H9 (cell line): ENCODE measurements around the gene DDX27. TPM values are rescaled to one million over a fixed set of nuclear protein-coding genes. Genes with fewer than 3 reads are reported as not detected.

Source experiments
- DNase-seq: peaks from one replicate; pipeline ENCODE4 v3.0.0-alpha.2; 2017
- H2AFZ ChIP-seq: one replicate; pipeline ENCODE4 v1.6.1; 2013; ENCODE audit warnings: mild to moderate bottlenecking, low read length, control low read depth, moderate library complexity
- H2AK5ac ChIP-seq: 2 replicates; pipeline ENCODE4 v1.6.1; 2013; ENCODE audit warnings: low read length, control low read depth, mixed read lengths; ENCODE audit not compliant: insufficient read length
- H2BK120ac ChIP-seq: one replicate; pipeline ENCODE4 v1.6.1; 2013; ENCODE audit warnings: low read depth, mild to moderate bottlenecking, low read length, control low read depth, inconsistent platforms; ENCODE audit not compliant: poor library complexity, severe bottlenecking
- H2BK12ac ChIP-seq: 2 replicates; pipeline ENCODE4 v1.6.1; 2013; ENCODE audit warnings: low read length, control low read depth, mixed read lengths, low read depth; ENCODE audit not compliant: insufficient read length
- H2BK15ac ChIP-seq: 2 replicates; pipeline ENCODE4 v1.6.1; 2013; ENCODE audit warnings: low read depth, low read length, control low read depth
- H2BK20ac ChIP-seq: one replicate; pipeline ENCODE4 v1.6.1; 2013; ENCODE audit warnings: low read depth, mild to moderate bottlenecking, low read length, control low read depth, inconsistent platforms; ENCODE audit not compliant: poor library complexity, severe bottlenecking
- H2BK5ac ChIP-seq: 2 replicates; pipeline ENCODE4 v1.6.1; 2013; ENCODE audit warnings: low read length, control low read depth, mixed read lengths; ENCODE audit not compliant: insufficient read length
- H3K14ac ChIP-seq: 2 replicates; pipeline ENCODE4 v1.6.1; 2013; ENCODE audit warnings: low read length, control low read depth; ENCODE audit not compliant: insufficient read depth
- H3K18ac ChIP-seq: 2 replicates; pipeline ENCODE4 v1.6.1; 2013; ENCODE audit warnings: low read depth, mild to moderate bottlenecking, mixed read lengths, low read length, control low read depth; ENCODE audit not compliant: insufficient read length
- H3K23ac ChIP-seq: 2 replicates; pipeline ENCODE4 v1.6.1; 2013; ENCODE audit warnings: low read length, control low read depth, mixed read lengths, low read depth; ENCODE audit not compliant: insufficient read length
- H3K23me2 ChIP-seq: 2 replicates; pipeline ENCODE4 v1.6.1; 2013; ENCODE audit warnings: low read depth, mild to moderate bottlenecking, mixed read lengths, low read length, control low read depth; ENCODE audit not compliant: insufficient read length, poor library complexity, severe bottlenecking
- H3K27ac ChIP-seq: 2 replicates; pipeline ENCODE4 v1.5.1; 2013; ENCODE audit warnings: low read length, control low read depth, mixed read lengths, low read depth; ENCODE audit not compliant: insufficient read length
- H3K27me3 ChIP-seq: 2 replicates; pipeline ENCODE4 v1.6.1; 2013; ENCODE audit warnings: low read length, control low read depth, inconsistent platforms; ENCODE audit not compliant: insufficient read depth
- H3K4ac ChIP-seq: 2 replicates; pipeline ENCODE4 v1.6.1; 2013; ENCODE audit warnings: low read depth, mild to moderate bottlenecking, control low read depth, inconsistent platforms, low read length, moderate library complexity
- H3K4me1 ChIP-seq: 2 replicates; pipeline ENCODE4 v1.6.1; 2013; ENCODE audit warnings: low read length, control low read depth, inconsistent platforms; ENCODE audit not compliant: insufficient read depth
- H3K4me2 ChIP-seq: 2 replicates; pipeline ENCODE4 v1.6.1; 2013; ENCODE audit warnings: low read length, control low read depth, mixed read lengths; ENCODE audit not compliant: insufficient read length, insufficient read depth
- H3K56ac ChIP-seq: 2 replicates; pipeline ENCODE4 v1.6.1; 2013; ENCODE audit warnings: low read depth, mild to moderate bottlenecking, mixed read lengths, low read length, control low read depth; ENCODE audit not compliant: insufficient read length
- H3K79me1 ChIP-seq: 2 replicates; pipeline ENCODE4 v1.6.1; 2013; ENCODE audit warnings: low read depth, mild to moderate bottlenecking, moderate library complexity, low read length, control low read depth, inconsistent platforms; ENCODE audit not compliant: insufficient read depth, poor library complexity, severe bottlenecking
- H3K79me2 ChIP-seq: 2 replicates; pipeline ENCODE4 v1.6.1; 2013; ENCODE audit warnings: low read length, control low read depth, inconsistent platforms; ENCODE audit not compliant: insufficient read depth
- H3K9ac ChIP-seq: 2 replicates; pipeline ENCODE4 v1.6.1; 2013; ENCODE audit warnings: low read length, control low read depth, mixed read lengths; ENCODE audit not compliant: insufficient read length; ENCODE audit errors: extremely low read depth
- H3K9me3 ChIP-seq: one replicate; pipeline ENCODE4 v1.6.1; 2013; ENCODE audit warnings: low read depth, low read length, inconsistent platforms; ENCODE audit not compliant: control insufficient read depth
- H3T11ph ChIP-seq: one replicate; pipeline ENCODE4 v1.6.1; 2013; ENCODE audit warnings: mild to moderate bottlenecking, low read length, control low read depth, inconsistent platforms
- H4K20me1 ChIP-seq: one replicate; pipeline ENCODE4 v1.6.1; 2013; ENCODE audit not compliant: control insufficient read depth, insufficient read length, insufficient read depth
- H4K5ac ChIP-seq: 2 replicates; pipeline ENCODE4 v1.6.1; 2013; ENCODE audit warnings: low read depth, mild to moderate bottlenecking, mixed read lengths, low read length, control low read depth; ENCODE audit not compliant: insufficient read length
- H4K8ac ChIP-seq: replicated peaks from 2 replicates; pipeline ENCODE4 v1.6.1; 2013; ENCODE audit warnings: low read length, control low read depth, mixed read lengths, low read depth; ENCODE audit not compliant: insufficient read length
- H4K91ac ChIP-seq: 2 replicates; pipeline ENCODE4 v1.6.1; 2013; ENCODE audit warnings: low read depth, mild to moderate bottlenecking, moderate library complexity, mixed read lengths, low read length, control low read depth; ENCODE audit not compliant: insufficient read length
- H3K27ac Mint-ChIP-seq, 3 experiments: 2 replicates in 2 of 3; 3 replicates in 1 of 3; pipeline ENCODE4 v1.8.0; 2020 to 2021; ENCODE audit warnings: mixed read lengths in 3 of 3, mild to moderate bottlenecking in 1 of 3, moderate library complexity in 1 of 3
- H3K27me3 Mint-ChIP-seq: 2 replicates; pipeline ENCODE4 v1.8.0; 2021; ENCODE audit warnings: low read depth, mild to moderate bottlenecking, moderate library complexity, mixed read lengths
- H3K36me3 Mint-ChIP-seq, 3 experiments: 2 replicates in 2 of 3; 3 replicates in 1 of 3; pipeline ENCODE4 v1.8.0; 2020 to 2021; ENCODE audit warnings: low read depth in 3 of 3, mixed read lengths in 3 of 3; ENCODE audit not compliant: insufficient read depth in 1 of 3
- H3K4me1 Mint-ChIP-seq, 2 experiments: 2 replicates each; pipeline ENCODE4 v1.8.0; 2020; ENCODE audit warnings: mixed read lengths in 2 of 2
- H3K4me3 Mint-ChIP-seq, 2 experiments: 2 replicates in 1 of 2; 3 replicates in 1 of 2; pipeline ENCODE4 v1.8.0; 2020 to 2021; ENCODE audit warnings: mild to moderate bottlenecking in 2 of 2, mixed read lengths in 2 of 2, moderate library complexity in 1 of 2
- H3K9me3 Mint-ChIP-seq, 2 experiments: 2 replicates in 1 of 2; 3 replicates in 1 of 2; pipeline ENCODE4 v1.8.0; 2020; ENCODE audit warnings: mild to moderate bottlenecking in 2 of 2, mixed read lengths in 2 of 2, moderate library complexity in 1 of 2
- CTCF ChIP-seq: fragments of 200-600 bp; sonication (generic); conservative IDR thresholded peaks from 3 replicates; pipeline ENCODE4 v1.8.0; 2021; ENCODE audit warnings: antibody characterized with exemption, mild to moderate bottlenecking
- WGBS: extraction: QIAGEN DNeasy Blood & Tissue Kit; methylation state at CpG from one replicate; pipeline ENCODE4 v1.1.7; 2013; ENCODE audit warnings: missing lambda C conversion rate, low lambda C conversion rate, mixed read lengths; ENCODE audit not compliant: insufficient read length; ENCODE audit errors: extremely low coverage; 5-methylcytosine and 5-hydroxymethylcytosine counted together
- total RNA-seq: library from RNA; stranded (reverse); gene quantifications from 2 replicates; pipeline ENCODE4 v1.2.1, GENCODE V29; 2021

Gene DDX27
- total RNA-seq, 1 experiment from 2014 or later = 46.9 TPM

GRCh38 chr20:49293122-49293521 is 73.9 kb downstream of the DDX27 start:
- TF ChIP-seq CTCF = no peak
- H2AFZ ChIP-seq = no peak overlapping the region
- no peaks in the 10 kb centered on the region for H3K79me1 ChIP-seq
- H2BK120ac ChIP-seq = no peak overlapping the region
- H3K4me2 ChIP-seq = no peak overlapping the region
- peaks cover 33 to 44% of the 10 kb centered on the region in 2 experiments for H3K4me1 Mint-ChIP-seq
- no peaks in the 10 kb centered on the region for H4K20me1 ChIP-seq
- no peak overlapping the region for H3T11ph ChIP-seq
- no peaks in the 10 kb centered on the region for H3K79me2 ChIP-seq
- no peaks in the 10 kb centered on the region for H3K27me3 ChIP-seq
- H3K27ac Mint-ChIP-seq = peak overlapping the region; percentile 63 to 80 (median 78); a peak in 6 of 7 replicates
- no peak overlapping the region for H3K18ac ChIP-seq
- H3K56ac ChIP-seq = no peak overlapping the region
- no peaks in the 10 kb centered on the region for H3K23me2 ChIP-seq
- H3K14ac ChIP-seq = no peak overlapping the region
- no peaks in the 10 kb centered on the region for H3K9me3 ChIP-seq
- no peak overlapping the region for H2BK20ac ChIP-seq
- H3K4ac ChIP-seq = no peak overlapping the region
- H3K9ac ChIP-seq = no peak overlapping the region
- H3K23ac ChIP-seq = no peak overlapping the region
- H3K9me3 Mint-ChIP-seq = no peaks in the 10 kb centered on the region
- peaks cover 2% of the 10 kb centered on the region; the same call in 1 of the 2 replicates for H3K27me3 Mint-ChIP-seq
- H2AK5ac ChIP-seq = no peak overlapping the region
- H2BK12ac ChIP-seq = no peak overlapping the region
- H2BK5ac ChIP-seq = no peak overlapping the region
- H4K91ac ChIP-seq = no peak overlapping the region
- H3K4me1 ChIP-seq = peaks cover 2% of the 10 kb centered on the region; the same call in 1 of the 2 replicates
- H3K36me3 Mint-ChIP-seq = peaks cover 14 to 53% (median 34%) of the 10 kb centered on the region in 3 experiments; a peak in 6 of 7 replicates
- no peak for DNase-seq
- no peak overlapping the region for H4K8ac ChIP-seq
- H3K27ac ChIP-seq = no peak overlapping the region
- no peak overlapping the region for H4K5ac ChIP-seq
- H2BK15ac ChIP-seq = peak overlapping the region; percentile 70
- no CpG with 5 or more reads among the region's 6 CpGs for WGBS
- no peak overlapping the region for H3K4me3 Mint-ChIP-seq

Other genes with a start within 250 kb of the DDX27 start
- 244 and 246 TPM in 2 replicates for gene CSE1L, start 173.1 kb upstream of the DDX27 start, total RNA-seq
- 106 TPM in 2 replicates for gene STAU1, start 31.1 kb upstream of the DDX27 start, total RNA-seq
- 12.8 and 13.3 TPM in 2 replicates for gene ZNFX1, start 58.6 kb downstream of the DDX27 start, total RNA-seq